Amygdala (tissue), 56 donors: ENCODE data around the gene FRY.
A peak's percentile ranks its signal among the peaks of the same experiment; 100 is the strongest.

Source experiments
- DNase-seq, 56 donors: peaks; one replicate each; lab custom pipeline; 2025; lab: John Stamatoyannopoulos, UW

Gene FRY

DNA sequence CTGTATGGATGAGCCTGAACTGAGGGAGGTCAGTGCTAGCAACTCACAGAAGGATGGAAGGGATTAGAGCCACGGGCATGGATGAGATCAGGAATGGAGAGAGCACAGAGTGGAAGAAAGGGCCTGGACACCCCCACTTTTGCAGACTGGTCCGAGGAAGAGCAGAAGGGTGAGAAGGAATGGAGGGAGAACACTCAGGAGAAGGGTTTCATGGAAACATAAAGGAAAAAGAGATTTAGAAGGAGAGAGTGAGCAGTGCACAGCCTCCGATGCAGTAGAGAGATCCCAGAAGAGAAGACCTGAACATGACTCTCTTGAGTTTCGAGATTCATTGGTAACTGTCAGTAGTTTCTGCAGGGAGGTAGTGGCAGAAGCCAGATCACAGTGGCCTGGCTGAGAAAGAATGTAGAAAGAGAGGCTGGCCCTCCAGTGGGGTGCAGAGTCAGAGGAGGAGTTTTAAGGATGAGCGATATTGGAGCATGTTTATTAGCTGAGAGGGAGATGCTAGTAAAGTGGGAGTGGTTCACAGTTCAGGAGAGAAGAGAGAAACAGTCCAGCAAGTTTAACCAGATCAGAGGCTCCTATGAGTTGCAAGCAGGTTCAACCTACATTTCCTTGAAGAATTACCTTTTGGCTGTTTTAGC lies 174.6 kb downstream of the FRY start:
- DNase-seq, result no peak

DNA sequence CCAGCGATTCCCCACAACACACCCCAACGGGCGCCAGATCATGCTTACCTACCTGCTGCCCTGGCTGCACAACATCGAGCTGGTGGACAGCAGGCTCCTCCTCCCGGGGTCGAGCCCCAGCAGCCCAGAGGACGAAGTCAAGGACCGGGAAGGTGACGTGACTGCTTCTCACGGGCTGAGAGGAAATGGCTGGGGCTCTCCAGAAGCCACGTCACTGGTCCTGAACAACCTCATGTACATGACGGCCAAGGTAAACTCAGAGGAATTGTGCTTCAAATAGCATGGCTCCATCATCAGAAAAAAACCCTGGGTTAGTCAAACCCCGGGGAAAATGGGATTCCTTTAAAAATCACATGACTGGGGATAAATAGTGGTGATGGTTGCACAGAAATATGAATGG lies 177.3 kb downstream of the FRY start:
- no peak for DNase-seq

GRCh38 chr13:32209652-32210051 lies 178.1 kb downstream of the FRY start:
- no peak for DNase-seq

GRCh38 chr13:32210101-32210500 lies 178.5 kb downstream of the FRY start:
- DNase-seq, result no peak

DNA sequence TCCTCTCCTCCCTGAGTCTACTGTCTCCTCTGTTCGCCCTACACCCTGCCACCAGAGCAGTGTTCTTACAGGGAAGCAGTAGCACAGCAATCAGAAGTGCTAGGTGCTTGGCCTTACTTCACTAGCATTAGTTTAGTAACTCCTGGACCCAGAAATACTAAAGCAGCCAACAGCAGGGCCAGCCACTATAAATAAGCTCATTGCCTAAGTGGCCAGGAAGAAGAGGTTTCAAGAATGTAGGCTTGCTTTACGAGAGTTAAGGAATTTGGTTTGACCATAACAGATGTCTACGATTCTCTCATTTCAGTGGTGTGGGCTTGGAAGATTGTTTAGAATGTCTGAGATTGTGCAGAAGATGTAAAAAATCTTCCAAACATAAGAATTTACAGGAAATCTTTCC lies 180.2 kb downstream of the FRY start:
- DNase-seq, result no peak

GRCh38 chr13:32212421-32212820 lies 180.8 kb downstream of the FRY start:
- DNase-seq, result no peak

DNA sequence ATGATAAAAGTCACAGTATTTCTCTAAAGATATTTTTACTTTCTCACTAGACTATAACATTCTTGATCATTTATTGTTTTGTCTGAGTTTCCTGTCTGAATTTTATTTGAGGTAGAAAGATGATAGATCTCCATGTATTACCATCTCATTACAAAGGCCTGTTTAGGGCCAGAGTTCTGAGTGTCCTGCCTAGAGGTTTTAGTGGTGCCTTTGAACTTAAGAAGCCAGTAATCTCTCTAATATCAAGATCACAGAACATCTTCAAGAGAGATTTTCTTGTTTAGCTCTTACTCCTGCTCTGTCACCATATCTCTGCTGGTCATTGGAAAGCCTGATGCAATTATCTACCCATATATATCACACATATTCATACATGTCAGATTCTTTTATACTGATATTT lies 182.1 kb downstream of the FRY start:
- DNase-seq, result no peak

DNA sequence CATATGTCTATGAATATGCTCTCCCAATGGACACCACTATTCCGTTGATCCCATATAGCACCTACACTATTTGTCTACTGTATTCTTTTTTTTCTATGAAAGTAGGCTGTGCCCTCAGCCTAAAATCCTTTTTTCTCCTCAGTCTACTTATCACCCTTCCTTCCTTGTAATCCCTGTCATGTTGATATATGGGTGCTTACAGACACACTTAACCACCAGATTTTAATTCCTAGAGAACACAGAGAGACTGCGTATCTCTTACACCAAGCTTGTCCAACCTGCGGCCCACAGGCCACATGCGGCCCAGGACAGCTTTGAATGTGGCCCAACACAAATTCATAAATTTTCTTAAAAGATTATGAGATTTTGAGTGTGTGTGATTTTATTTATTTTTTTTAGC lies 182.5 kb downstream of the FRY start:
- no peak for DNase-seq

GRCh38 chr13:32216281-32216680 lies 184.7 kb downstream of the FRY start:
- DNase-seq, result no peak

- no peak for DNase-seq
Observed at GRCh38 chr13:32222046-32222676, 190.6 kb downstream of the FRY start.

DNA sequence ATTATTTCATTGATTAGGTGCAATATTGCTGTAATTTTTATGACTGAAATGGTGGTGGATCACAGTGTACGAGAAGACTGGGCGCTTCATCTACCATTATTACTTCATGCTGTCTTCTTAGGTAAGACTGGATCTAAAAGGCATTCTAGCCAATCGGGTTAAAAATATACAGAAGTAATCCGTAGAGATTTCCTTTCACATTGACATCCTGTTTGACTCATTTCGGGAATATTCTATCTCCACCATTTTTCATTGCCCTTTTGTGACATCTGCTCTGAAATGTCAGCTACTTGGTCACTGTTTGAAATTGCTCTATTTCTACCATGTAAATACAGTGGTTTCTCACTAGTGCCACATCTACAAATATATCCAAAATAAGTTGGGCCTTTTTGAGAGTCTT lies 193.3 kb downstream of the FRY start:
- DNase-seq, result no peak

GRCh38 chr13:32225481-32225931 lies 193.9 kb downstream of the FRY start:
- DNase-seq, result no peak

DNA sequence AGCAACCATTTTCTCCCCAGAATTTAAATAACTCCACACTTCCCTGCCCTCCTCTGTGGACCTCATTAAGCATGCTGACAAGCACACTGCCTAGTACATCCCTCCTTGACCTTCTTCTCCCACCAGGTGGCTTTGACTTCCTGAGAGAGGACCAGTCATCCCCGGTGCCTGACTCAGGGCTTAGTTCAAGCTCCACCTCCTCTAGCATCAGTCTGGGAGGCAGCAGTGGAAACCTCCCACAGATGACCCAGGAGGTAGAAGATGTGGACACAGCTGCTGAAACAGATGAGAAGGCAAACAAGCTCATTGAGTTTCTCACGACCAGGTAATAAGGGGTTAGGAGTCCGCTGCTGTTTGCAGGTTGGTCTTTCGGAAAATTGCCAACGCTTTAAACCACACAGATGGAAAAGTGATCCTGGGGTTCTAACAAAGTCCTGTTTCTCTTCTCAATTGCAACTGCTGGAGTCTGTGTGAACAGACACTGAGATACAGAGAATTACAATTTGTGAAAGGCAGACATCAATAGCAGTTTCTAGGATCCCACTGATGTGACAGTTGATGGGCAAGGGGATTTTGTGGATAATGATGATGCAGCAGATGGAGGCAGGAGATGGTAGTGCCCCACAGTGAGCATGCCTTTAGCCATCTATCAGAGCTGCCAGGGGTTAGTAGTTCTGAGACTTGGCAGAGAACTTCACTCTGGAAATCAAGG lies 196.9 kb downstream of the FRY start:
- no peak for DNase-seq

DNA sequence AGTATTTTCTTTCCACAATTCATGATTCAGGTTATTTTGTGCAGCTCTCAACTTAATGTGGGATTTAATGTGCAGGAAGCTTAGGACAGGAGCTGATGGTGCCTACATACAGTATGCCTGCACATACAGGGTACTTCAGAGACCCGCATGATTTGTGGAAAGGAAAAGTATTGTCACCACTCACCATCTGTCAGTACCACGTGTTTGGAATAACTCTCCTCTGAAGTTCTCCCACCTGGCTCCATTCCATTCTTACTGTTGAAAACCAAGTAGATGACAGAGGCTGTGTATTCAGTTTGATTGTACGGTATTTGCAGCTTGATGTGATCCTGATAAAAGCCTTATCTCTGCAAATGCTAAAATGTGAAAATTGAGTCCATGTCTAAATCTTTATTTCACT lies 197.9 kb downstream of the FRY start:
- DNase-seq, result peak in 3 of 56 donors; percentile 6 to 32 (median 31)

DNA sequence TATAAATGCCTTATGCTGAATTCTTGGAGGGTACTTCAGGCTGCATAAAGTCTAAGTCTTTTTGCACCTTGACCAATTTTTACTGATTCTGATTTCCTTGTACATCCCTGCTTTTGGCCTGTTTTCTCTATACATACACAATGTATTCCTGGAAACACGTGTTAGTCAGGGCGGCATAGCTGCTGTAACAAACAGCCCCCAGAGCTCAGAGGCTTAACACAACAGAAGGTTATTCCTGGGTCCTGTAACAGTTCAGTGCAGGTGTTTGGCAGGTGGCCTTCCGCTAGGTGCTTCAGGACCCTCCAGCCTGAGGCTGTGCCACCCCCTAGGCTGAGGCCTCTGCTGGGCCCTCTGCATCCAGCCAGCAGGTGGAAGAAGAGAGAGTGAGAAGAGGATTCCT lies 200.7 kb downstream of the FRY start:
- DNase-seq, result no peak

DNA sequence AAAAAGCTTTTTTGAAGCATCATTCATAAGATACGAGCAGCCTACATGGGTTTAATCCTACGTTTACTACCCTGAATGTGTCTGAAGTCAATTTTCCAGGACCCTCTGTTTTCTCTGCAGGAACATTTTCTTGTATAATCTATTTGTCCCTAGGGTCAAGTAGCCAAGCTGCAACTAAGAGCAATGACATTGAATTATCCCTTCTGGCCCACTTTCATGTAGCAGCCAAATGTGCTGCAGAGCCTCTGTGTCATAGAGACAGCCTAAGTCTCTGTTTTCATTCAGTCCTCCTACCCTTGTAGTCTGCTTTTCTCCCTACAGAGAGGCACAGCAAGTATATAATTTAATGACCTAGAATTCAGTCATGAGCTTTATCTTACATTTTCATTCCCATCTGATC lies 201.5 kb downstream of the FRY start:
- DNase-seq, result no peak

GRCh38 chr13:32234914-32235313 lies 203.3 kb downstream of the FRY start:
- DNase-seq, result no peak

- DNase-seq, result no peak
Observed at GRCh38 chr13:32237681-32238080, 206.1 kb downstream of the FRY start.

DNA sequence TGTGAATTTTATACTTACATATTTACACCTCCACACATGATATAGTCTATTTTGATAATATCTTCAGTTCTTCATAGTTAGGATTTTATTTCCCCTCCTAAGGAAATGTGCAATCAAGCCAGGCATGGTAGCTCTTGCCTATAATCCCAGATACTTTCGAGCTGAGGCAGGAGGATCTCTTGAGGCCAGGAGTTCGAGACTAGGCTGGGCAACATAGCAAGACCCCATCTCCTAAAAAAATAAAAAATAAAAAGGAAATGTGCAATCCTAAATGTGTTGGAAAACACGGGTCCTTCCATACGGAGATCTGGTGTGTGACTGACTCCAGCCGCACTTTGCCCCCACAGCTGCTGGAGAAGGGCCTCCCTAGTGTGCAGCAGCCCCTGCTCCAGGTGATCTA lies 212.1 kb downstream of the FRY start:
- no peak for DNase-seq

DNA sequence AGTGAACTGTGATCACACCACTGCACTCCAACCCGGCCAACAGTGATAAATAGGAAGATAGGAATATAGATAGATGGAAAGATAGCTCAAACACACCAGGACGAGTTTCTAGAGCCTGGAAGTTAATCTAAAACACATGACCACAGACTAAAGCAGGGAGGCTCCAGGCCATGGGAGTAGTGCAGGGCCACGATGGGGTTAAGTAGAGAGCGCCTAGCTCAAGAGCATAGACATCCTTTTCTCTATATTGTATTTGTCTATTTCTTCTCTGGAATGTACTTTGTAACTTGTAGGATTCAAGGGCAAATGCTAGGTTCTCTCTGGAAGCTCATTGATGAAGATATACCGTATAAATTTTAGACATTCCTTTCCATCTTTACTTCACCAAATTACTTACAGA lies 214.0 kb downstream of the FRY start:
- no peak for DNase-seq

DNA sequence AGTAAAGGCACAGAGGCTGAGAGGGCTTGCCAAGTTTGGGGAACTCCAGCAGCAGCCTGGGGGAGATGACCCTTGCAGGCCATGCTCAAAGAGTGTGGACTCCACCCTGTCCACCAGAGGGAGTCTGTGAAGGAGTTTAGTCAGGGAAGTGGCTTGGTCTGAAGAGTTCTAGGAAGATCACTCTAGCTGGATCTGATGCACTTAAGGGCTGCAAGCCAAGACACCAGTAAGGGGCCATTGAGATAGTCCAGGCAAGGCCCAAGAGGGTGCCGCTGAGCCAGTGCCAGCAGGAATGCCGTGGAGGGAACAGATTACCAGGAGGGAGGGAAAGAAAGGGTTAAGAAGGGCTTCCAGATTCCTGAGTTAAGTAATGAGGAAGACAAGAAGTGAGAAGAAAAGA lies 214.9 kb downstream of the FRY start:
- peak in 6 of 56 donors; percentile 2 to 38 (median 4) for DNase-seq

DNA sequence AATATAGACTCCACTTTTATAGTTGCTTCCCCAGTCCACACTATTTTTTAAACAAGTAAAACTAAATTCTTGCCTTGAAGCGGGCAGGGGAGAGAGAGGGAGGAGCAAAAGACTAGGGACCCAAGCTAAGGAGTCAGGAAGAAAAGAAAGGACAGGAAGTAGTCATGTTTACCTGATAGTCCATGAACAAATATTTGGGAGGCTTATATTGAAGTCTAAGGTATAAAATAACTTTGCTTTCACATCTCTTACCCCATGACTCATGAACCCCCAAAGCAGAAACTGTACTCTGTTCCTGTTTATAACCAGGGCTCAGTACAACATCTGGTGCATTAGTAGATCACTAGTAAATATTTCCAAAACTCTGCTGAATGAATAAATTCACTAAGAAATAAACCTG lies 216.3 kb downstream of the FRY start:
- no peak for DNase-seq
